ENCODE measurements around the gene REXO5.

- TF ChIP-seq, protein P1, sequence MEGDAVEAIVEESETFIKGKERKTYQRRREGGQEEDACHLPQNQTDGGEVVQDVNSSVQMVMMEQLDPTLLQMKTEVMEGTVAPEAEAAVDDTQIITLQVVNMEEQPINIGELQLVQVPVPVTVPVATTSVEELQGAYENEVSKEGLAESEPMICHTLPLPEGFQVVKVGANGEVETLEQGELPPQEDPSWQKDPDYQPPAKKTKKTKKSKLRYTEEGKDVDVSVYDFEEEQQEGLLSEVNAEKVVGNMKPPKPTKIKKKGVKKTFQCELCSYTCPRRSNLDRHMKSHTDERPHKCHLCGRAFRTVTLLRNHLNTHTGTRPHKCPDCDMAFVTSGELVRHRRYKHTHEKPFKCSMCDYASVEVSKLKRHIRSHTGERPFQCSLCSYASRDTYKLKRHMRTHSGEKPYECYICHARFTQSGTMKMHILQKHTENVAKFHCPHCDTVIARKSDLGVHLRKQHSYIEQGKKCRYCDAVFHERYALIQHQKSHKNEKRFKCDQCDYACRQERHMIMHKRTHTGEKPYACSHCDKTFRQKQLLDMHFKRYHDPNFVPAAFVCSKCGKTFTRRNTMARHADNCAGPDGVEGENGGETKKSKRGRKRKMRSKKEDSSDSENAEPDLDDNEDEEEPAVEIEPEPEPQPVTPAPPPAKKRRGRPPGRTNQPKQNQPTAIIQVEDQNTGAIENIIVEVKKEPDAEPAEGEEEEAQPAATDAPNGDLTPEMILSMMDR (IDR thresholded peaks at IDR 0.05; ENCODE audit: low read depth, low read length): no peak
- no peak for TF ChIP-seq EZH2phosphoT487 (IDR thresholded peaks at IDR 0.05; ENCODE audit: low read depth)
Measured at GRCh38 chr16:20838240-20838639, 31.9 kb downstream of the REXO5 start.

All from OCI-LY3 (cell line).